ENCODE data around the gene FOCAD. TPM values are rescaled to one million over a fixed set of nuclear protein-coding genes. Genes with fewer than 3 reads are reported as not detected.

FOCAD gene
- total and polyA plus RNA-seq, 2 of the 8 experiments (the other 6 are each of a cell fraction or from before 2014, with no cell fraction given), result 22.0 to 38.4 TPM

DNA sequence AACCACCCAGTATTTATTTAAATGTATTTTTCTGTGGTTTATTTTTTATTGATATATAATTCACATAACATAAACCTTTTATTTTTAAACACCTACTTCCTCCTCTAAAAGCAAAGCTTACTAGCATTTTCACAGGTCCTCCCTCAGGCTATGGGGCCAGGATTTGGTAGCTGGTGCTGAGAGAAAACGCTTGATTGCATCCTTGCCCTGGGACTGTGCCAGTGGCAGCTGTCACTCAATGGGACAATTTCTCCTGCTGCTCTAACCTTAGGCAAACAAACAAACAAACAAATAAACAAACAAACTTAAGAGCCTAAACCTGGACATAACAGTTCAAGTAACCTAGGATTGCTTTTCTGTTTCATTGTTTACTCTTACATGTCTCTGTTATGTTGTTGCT lies 102.7 kb downstream of the FOCAD start (continued):
- TF ChIP-seq CHD7 (IDR thresholded peaks at IDR 0.05; ENCODE audit: insufficient replicate concordance, low read length) (no peak), BRCA1 (IDR thresholded peaks at IDR 0.05; ENCODE audit: low read depth, low read length) (no peak), CTCF (IDR thresholded peaks at IDR 0.05; ENCODE audit: control extremely low read depth in 1 of 3, insufficient read depth in 1 of 3, low read depth in 1 of 3, low read length in 3 of 3) (no peak), TAF1 (IDR thresholded peaks at IDR 0.05; ENCODE audit: low read depth, low read length) (no peak), BACH1 (IDR thresholded peaks at IDR 0.05; ENCODE audit: low read length) (no peak), SP2 (IDR thresholded peaks at IDR 0.05; ENCODE audit: low read length) (no peak), CBX5 (IDR thresholded peaks at IDR 0.05; ENCODE audit: low read depth, low read length) (no peak), EGR1 (IDR thresholded peaks at IDR 0.05; ENCODE audit: borderline replicate concordance, low read depth, low read length) (no peak), SIRT6 (IDR thresholded peaks at IDR 0.05; ENCODE audit: low read length) (no peak)
- TF ChIP-seq, protein P1, sequence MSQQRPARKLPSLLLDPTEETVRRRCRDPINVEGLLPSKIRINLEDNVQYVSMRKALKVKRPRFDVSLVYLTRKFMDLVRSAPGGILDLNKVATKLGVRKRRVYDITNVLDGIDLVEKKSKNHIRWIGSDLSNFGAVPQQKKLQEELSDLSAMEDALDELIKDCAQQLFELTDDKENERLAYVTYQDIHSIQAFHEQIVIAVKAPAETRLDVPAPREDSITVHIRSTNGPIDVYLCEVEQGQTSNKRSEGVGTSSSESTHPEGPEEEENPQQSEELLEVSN (IDR thresholded peaks at IDR 0.05), result no peak

All from H1 (cell line).